GM10248 (cell line): ENCODE data around the gene GBF1.
A peak's percentile ranks its signal among the peaks of the same experiment; 100 is the strongest.

Experiments used
- CTCF ChIA-PET: fragments of 300-600 bp; sonication (Branson Sonifier 250); formaldehyde crosslinking; extraction: SDS; loops from one replicate; lab custom pipeline; 2021; ENCODE audit warnings: antibody characterized with exemption; lab: Yijun Ruan, JAX
- POLR2A ChIA-PET: fragments of 350-650 bp; sonication (Branson Sonifier 250); formaldehyde crosslinking; extraction: SDS; loops from one replicate; lab custom pipeline; 2020; ENCODE audit warnings: antibody characterized with exemption; lab: Yijun Ruan, JAX
- DNase-seq: peaks from one replicate; pipeline ENCODE4 v3.0.0; 2012; ENCODE audit errors: extremely low spot score
- CTCF ChIP-seq: IDR thresholded peaks from 2 replicates; pipeline ENCODE4 v1.5.1; 2012; ENCODE audit warnings: mild to moderate bottlenecking, low read depth; ENCODE audit errors: extremely low read depth, missing control alignments, control extremely low read depth

The GBF1 gene

GRCh38 chr10:102236006-102236405, 9.3 kb upstream of the GBF1 start:
- no peak for DNase-seq
- ChIA-PET POLR2A (no interaction called here), CTCF (interaction anchor here (1.2 to 19.9 kb wide), 4 partner anchors 9 to 167 kb away, joined by 5 to 566 read pairs (median 110); partner anchors contain the start of gene NFKB2)
- TF ChIP-seq CTCF: no peak

GRCh38 chr10:102237711-102238252, 7.5 kb upstream of the GBF1 start:
- TF ChIP-seq CTCF: no peak
- DNase-seq: no peak
- POLR2A ChIA-PET: interaction anchor here (1.0 kb wide), 1 partner anchor 7 kb away, joined by 3 read pairs; the partner anchor contains the start of gene GBF1
- CTCF ChIA-PET: interaction anchor here (0.8 to 19.9 kb wide), 11 partner anchors 7 to 358 kb away, joined by 3 to 566 read pairs (median 4); partner anchors contain the start of genes ELOVL3 and NFKB2

DNA sequence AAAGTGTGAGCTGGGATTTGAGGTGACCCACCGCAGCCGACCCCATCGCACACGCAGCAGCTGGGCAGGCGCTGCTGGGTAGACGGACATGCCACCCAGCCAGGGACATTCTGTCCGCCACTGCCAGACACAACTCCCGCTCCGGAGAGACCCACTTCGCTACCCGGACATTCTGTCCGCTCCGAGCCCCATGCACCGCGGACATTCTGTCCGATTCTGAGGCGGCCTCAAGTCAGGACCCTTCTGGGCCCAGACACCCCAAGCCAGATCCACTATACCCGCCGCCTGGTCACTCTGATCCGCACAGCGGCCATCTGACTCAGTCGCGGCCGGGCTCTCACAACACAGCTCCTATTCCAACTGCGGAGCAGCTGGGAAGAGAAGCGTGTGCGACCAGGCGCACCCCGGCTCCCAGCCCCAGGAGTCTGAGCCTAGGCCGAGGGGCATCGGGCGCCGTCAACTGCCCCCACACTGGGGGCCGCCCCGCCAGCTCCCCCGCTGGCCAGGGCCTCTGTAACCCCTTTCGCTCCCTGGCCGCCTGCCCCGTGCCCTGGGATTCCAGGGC, 4.8 kb upstream of the GBF1 start:
- DNase-seq: no peak
- TF ChIP-seq CTCF: no peak
- ChIA-PET POLR2A (interaction anchor here (0.5 kb wide), 1 partner anchor 21 kb away, joined by 3 read pairs; no protein-coding TSS in a partner anchor), CTCF (interaction anchor here (1.0 to 19.9 kb wide), 8 partner anchors 10 to 184 kb away, joined by 3 to 566 read pairs (median 7); partner anchors contain the start of gene ELOVL3)

GRCh38 chr10:102241032-102241443, 4.3 kb upstream of the GBF1 start:
- ChIA-PET POLR2A (no interaction called here), CTCF (interaction anchor here (1.0 to 19.9 kb wide), 8 partner anchors 9 to 183 kb away, joined by 3 to 566 read pairs (median 7); partner anchors contain the start of gene ELOVL3)
- DNase-seq: no peak
- TF ChIP-seq CTCF: no peak

DNA sequence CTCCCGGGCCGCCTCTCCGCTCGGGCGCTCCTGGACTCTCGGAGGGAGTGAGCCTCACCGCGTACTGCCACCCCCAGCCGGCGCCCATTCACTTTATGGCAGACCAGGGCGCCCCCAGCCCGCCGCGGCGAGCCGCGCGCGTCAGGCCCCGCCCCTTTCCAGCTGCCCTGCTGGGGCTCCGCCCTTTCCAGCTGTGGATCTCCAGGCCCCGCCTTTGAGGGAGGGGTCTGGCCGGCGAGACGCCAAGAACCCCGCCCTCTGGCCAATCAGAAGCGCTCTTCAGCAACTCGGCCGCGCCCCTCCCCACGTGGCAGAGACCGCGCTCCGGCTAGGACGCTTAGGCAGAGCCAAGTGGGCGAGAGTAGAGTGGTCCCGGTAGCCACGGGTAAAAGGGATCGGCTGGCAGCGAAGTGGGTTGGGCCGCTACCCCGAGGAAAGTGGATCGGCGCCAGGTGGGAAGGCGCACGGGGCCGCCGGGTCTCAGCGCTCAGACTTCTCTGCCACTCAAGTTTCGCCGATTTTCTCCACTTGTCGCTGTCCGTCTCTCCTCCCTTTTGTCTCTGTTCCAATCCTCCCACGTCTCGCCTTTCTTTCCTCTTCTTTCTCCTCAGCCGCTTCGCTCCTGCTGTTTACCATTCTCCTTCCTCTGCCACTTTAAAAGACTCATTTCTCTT, 3.8 kb upstream of the GBF1 start, which contains the start of gene PITX3:
Gene PITX3, minus strand, starts transcription at position 69 of the 674 bp plus-strand sequence. CDS start 9,432 bp downstream, outside the sequence.
- DNase-seq: peak; percentile 98
- CTCF ChIA-PET: interaction anchor here (1.0 to 19.9 kb wide), 7 partner anchors 9 to 183 kb away, joined by 3 to 566 read pairs (median 5); partner anchors contain the start of gene ELOVL3
- POLR2A ChIA-PET: no interaction called here
- TF ChIP-seq CTCF: no peak

GRCh38 chr10:102242118-102242485, 3.2 kb upstream of the GBF1 start:
- ChIA-PET POLR2A (no interaction called here), CTCF (interaction anchor here (4.3 to 19.9 kb wide), 2 partner anchors 11 to 111 kb away, joined by 84 to 566 read pairs; no protein-coding TSS in a partner anchor)
- no peak for DNase-seq
- no peak for TF ChIP-seq CTCF
